Neural progenitor cell (in vitro differentiated cells): ENCODE measurements around the gene PTGR2. TPM values are rescaled to one million over a fixed set of nuclear protein-coding genes. Genes with fewer than 3 reads are reported as not detected.
"Not testable (repeated sequence)": the region's sequence is repeated elsewhere in the genome, so short reads cannot be mapped to it uniquely, and the experiment has no call there.

ENCODE experiments used
- DNase-seq: peaks from one replicate; pipeline ENCODE4 v3.0.0-alpha.2; 2016; ENCODE audit warnings: low spot score
- H2AFZ ChIP-seq: fragments of 200-600 bp; sonication (generic); replicated peaks from 2 replicates; pipeline ENCODE4 v1.6.1; 2016; ENCODE audit warnings: antibody characterized with exemption
- H3F3A ChIP-seq: fragments of 200-600 bp; sonication (generic); 2 replicates; pipeline ENCODE4 v1.6.1; 2016; ENCODE audit warnings: antibody characterized with exemption, low read depth
- H3K27ac ChIP-seq: fragments of 200-600 bp; sonication (generic); 2 replicates; pipeline ENCODE4 v1.5.1; 2016; ENCODE audit warnings: mild to moderate bottlenecking
- H3K27me3 ChIP-seq: fragments of 200-600 bp; sonication (generic); 2 replicates; pipeline ENCODE4 v1.6.1; 2016; ENCODE audit warnings: mild to moderate bottlenecking, moderate library complexity
- H3K36me3 ChIP-seq: fragments of 200-600 bp; sonication (generic); 2 replicates; pipeline ENCODE4 v1.5.1; 2016
- H3K4me1 ChIP-seq: fragments of 200-600 bp; sonication (generic); 2 replicates; pipeline ENCODE4 v1.6.1; 2016; ENCODE audit warnings: mixed run types
- H3K4me2 ChIP-seq: fragments of 200-600 bp; sonication (generic); 2 replicates; pipeline ENCODE4 v1.6.1; 2016
- H3K4me3 ChIP-seq: fragments of 200-600 bp; sonication (generic); 2 replicates; pipeline ENCODE4 v1.5.1; 2016
- H3K79me2 ChIP-seq: fragments of 200-600 bp; sonication (generic); 2 replicates; pipeline ENCODE4 v1.6.1; 2016; ENCODE audit warnings: low read depth
- H3K9ac ChIP-seq: fragments of 200-600 bp; sonication (generic); 2 replicates; pipeline ENCODE4 v1.6.1; 2016
- H3K9me3 ChIP-seq: fragments of 200-600 bp; sonication (generic); 2 replicates; pipeline ENCODE4 v1.5.1; 2016; ENCODE audit warnings: low read depth
- H4K20me1 ChIP-seq: fragments of 200-600 bp; sonication (generic); 2 replicates; pipeline ENCODE4 v1.6.1; 2016; ENCODE audit warnings: low read depth
- H3K27ac Mint-ChIP-seq: 3 replicates; pipeline ENCODE4 v1.8.0; 2021; ENCODE audit warnings: mixed read lengths
- H3K27me3 Mint-ChIP-seq: 2 replicates; pipeline ENCODE4 v1.8.0; 2022; ENCODE audit warnings: low read depth, mild to moderate bottlenecking, inconsistent platforms, moderate library complexity, mixed read lengths; ENCODE audit not compliant: insufficient read depth
- H3K36me3 Mint-ChIP-seq: 3 replicates; pipeline ENCODE4 v1.8.0; 2021; ENCODE audit warnings: mixed read lengths
- H3K4me1 Mint-ChIP-seq: 3 replicates; pipeline ENCODE4 v1.8.0; 2021; ENCODE audit warnings: mixed read lengths
- H3K4me3 Mint-ChIP-seq: 3 replicates; pipeline ENCODE4 v1.8.0; 2021; ENCODE audit warnings: mild to moderate bottlenecking, moderate library complexity, mixed read lengths
- H3K9me3 Mint-ChIP-seq: 3 replicates; pipeline ENCODE4 v1.8.0; 2020; ENCODE audit warnings: mixed read lengths
- CTCF ChIP-seq: fragments of 200-600 bp; sonication (generic); IDR thresholded peaks from 2 replicates; pipeline ENCODE4 v1.5.1; 2017; ENCODE audit warnings: antibody characterized with exemption, mild to moderate bottlenecking
- EZH2 ChIP-seq: fragments of 200-600 bp; sonication (generic); IDR thresholded peaks from 2 replicates; pipeline ENCODE4 v1.6.1; 2017; ENCODE audit warnings: antibody characterized with exemption, mild to moderate bottlenecking, moderate library complexity
- EZH2phosphoT487 ChIP-seq: fragments of 200-600 bp; sonication (generic); IDR thresholded peaks from 2 replicates; pipeline ENCODE4 v1.6.1; 2017; ENCODE audit warnings: antibody characterized with exemption
- total RNA-seq: library from RNA; depleted of rRNA; stranded (reverse); fragments of >200 nt; gene quantifications from 2 replicates; pipeline ENCODE4 v1.2.3, GENCODE V29; 2015; ENCODE audit warnings: low replicate concordance

The PTGR2 gene
- total RNA-seq, 1 donor from 2014 or later = 87.2 TPM

- Histone ChIP-seq H3K4me2 (no peak overlapping the region), H3K9ac (no peak overlapping the region), H3K4me1 (no peaks in the 10 kb centered on the region), H3K4me3 (no peak overlapping the region), H2AFZ (no peak overlapping the region), H3K27me3 (no peaks in the 10 kb centered on the region), H3K27ac (no peak overlapping the region), H3K9me3 (no peaks in the 10 kb centered on the region), H3K79me2 (no peaks in the 10 kb centered on the region), H3F3A (no peaks in the 10 kb centered on the region), H4K20me1 (no peaks in the 10 kb centered on the region), H3K36me3 (peaks cover 10% of the 10 kb centered on the region)
- TF ChIP-seq EZH2 (no peak), EZH2phosphoT487 (no peak), CTCF (no peak)
- no peak overlapping the region for H3K4me3 Mint-ChIP-seq
- H3K36me3 Mint-ChIP-seq = peaks cover 9% of the 10 kb centered on the region
- H3K9me3 Mint-ChIP-seq = no peaks in the 10 kb centered on the region
- DNase-seq = no peak
- H3K27ac Mint-ChIP-seq = no peak overlapping the region
- peaks cover 3% of the 10 kb centered on the region for H3K27me3 Mint-ChIP-seq
- no peaks in the 10 kb centered on the region for H3K4me1 Mint-ChIP-seq
Observed at GRCh38 chr14:73861073-73861472, 9.4 kb downstream of the PTGR2 start.

GRCh38 chr14:73862480-73862879, 10.8 kb downstream of the PTGR2 start:
- Histone ChIP-seq H3F3A (no peaks in the 10 kb centered on the region), H3K27me3 (no peaks in the 10 kb centered on the region), H3K27ac (no peak overlapping the region), H3K4me1 (no peaks in the 10 kb centered on the region), H2AFZ (no peak overlapping the region), H3K9ac (no peak overlapping the region), H3K79me2 (no peaks in the 10 kb centered on the region), H3K9me3 (no peaks in the 10 kb centered on the region), H4K20me1 (peaks cover 2% of the 10 kb centered on the region), H3K36me3 (peaks cover 10% of the 10 kb centered on the region), H3K4me2 (no peak overlapping the region), H3K4me3 (no peak overlapping the region)
- TF ChIP-seq EZH2 = no peak
- TF ChIP-seq CTCF = no peak
- no peak for TF ChIP-seq EZH2phosphoT487
- peaks cover 12% of the 10 kb centered on the region for H3K36me3 Mint-ChIP-seq
- H3K27me3 Mint-ChIP-seq = peaks cover 3% of the 10 kb centered on the region
- no peaks in the 10 kb centered on the region for H3K9me3 Mint-ChIP-seq
- H3K4me3 Mint-ChIP-seq = no peak overlapping the region
- no peaks in the 10 kb centered on the region for H3K4me1 Mint-ChIP-seq
- no peak for DNase-seq
- no peak overlapping the region for H3K27ac Mint-ChIP-seq

GRCh38 chr14:73863209-73863608, 11.6 kb downstream of the PTGR2 start:
- H3K4me1 Mint-ChIP-seq = no peaks in the 10 kb centered on the region
- no peak overlapping the region for H3K4me3 ChIP-seq
- peaks cover 10% of the 10 kb centered on the region for H3K36me3 ChIP-seq
- no peak overlapping the region for H3K27ac Mint-ChIP-seq
- peaks cover 1% of the 10 kb centered on the region for H3K27me3 Mint-ChIP-seq
- H3K9ac ChIP-seq = no peak overlapping the region
- no peaks in the 10 kb centered on the region for H3F3A ChIP-seq
- H3K27me3 ChIP-seq = no peaks in the 10 kb centered on the region
- DNase-seq = no peak
- H2AFZ ChIP-seq = no peak overlapping the region
- H3K4me3 Mint-ChIP-seq = no peak overlapping the region
- no peak overlapping the region for H3K27ac ChIP-seq
- H3K4me1 ChIP-seq = no peaks in the 10 kb centered on the region
- H3K4me2 ChIP-seq = no peak overlapping the region
- no peaks in the 10 kb centered on the region for H3K79me2 ChIP-seq
- H3K9me3 ChIP-seq = no peaks in the 10 kb centered on the region
- no peak for TF ChIP-seq EZH2phosphoT487
- H3K9me3 Mint-ChIP-seq = no peaks in the 10 kb centered on the region
- peaks cover 7% of the 10 kb centered on the region for H4K20me1 ChIP-seq
- H3K36me3 Mint-ChIP-seq = peaks cover 14% of the 10 kb centered on the region

- no peak overlapping the region for H2AFZ ChIP-seq
- H3K9me3 ChIP-seq = no peaks in the 10 kb centered on the region
- no peaks in the 10 kb centered on the region for H3K4me1 Mint-ChIP-seq
- no peaks in the 10 kb centered on the region for H3F3A ChIP-seq
- H3K27ac ChIP-seq = no peak overlapping the region
- no peak overlapping the region for H3K4me2 ChIP-seq
- H4K20me1 ChIP-seq = peaks cover 7% of the 10 kb centered on the region
- H3K27me3 ChIP-seq = no peaks in the 10 kb centered on the region
- no peak for TF ChIP-seq EZH2
- no peak for TF ChIP-seq CTCF
- TF ChIP-seq EZH2phosphoT487 = no peak
- H3K27me3 Mint-ChIP-seq = peaks cover 2% of the 10 kb centered on the region
- no peaks in the 10 kb centered on the region for H3K9me3 Mint-ChIP-seq
- H3K36me3 Mint-ChIP-seq = peaks cover 14% of the 10 kb centered on the region
- H3K36me3 ChIP-seq = peaks cover 5% of the 10 kb centered on the region
- no peak overlapping the region for H3K27ac Mint-ChIP-seq
- no peaks in the 10 kb centered on the region for H3K79me2 ChIP-seq
- H3K4me3 ChIP-seq = no peak overlapping the region
- no peak for DNase-seq
- H3K4me1 ChIP-seq = no peaks in the 10 kb centered on the region
- H3K9ac ChIP-seq = no peak overlapping the region
- H3K4me3 Mint-ChIP-seq = no peak overlapping the region
Observed at GRCh38 chr14:73865534-73866113, 14.0 kb downstream of the PTGR2 start.

GRCh38 chr14:73869754-73870153, 18.1 kb downstream of the PTGR2 start:
- not testable (repeated sequence) for H3K27ac Mint-ChIP-seq, H3K4me3 ChIP-seq, H3K4me1 ChIP-seq, H2AFZ ChIP-seq, H3K27ac ChIP-seq, H3K4me2 ChIP-seq, H3K9me3 ChIP-seq, H3K36me3 ChIP-seq, DNase-seq, H3K27me3 ChIP-seq, H3K27me3 Mint-ChIP-seq, H3K4me3 Mint-ChIP-seq, H3K9ac ChIP-seq, H3K9me3 Mint-ChIP-seq, H3K79me2 ChIP-seq, H3F3A ChIP-seq, H3K4me1 Mint-ChIP-seq
- peaks cover 11% of the 10 kb centered on the region for H3K36me3 Mint-ChIP-seq
- peaks cover 11% of the 10 kb centered on the region for H4K20me1 ChIP-seq
